CD4-positive, alpha-beta T cell (primary cell): ENCODE data around the gene HSP90AB1. TPM values are rescaled to one million over a fixed set of nuclear protein-coding genes. Genes with fewer than 3 reads are reported as not detected.

Experiments
- ATAC-seq: fragments of 200-7000 bp; cut with Tn5 transposase; one replicate; pipeline ENCODE4 v1.10.0; 2022; ENCODE audit warnings: mild to moderate bottlenecking; ENCODE audit not compliant: poor library complexity
- CTCF ChIA-PET: fragments of 350-600 bp; sonication (Branson Sonifier 250); formaldehyde crosslinking; loops from one replicate; lab custom pipeline; 2021; ENCODE audit warnings: antibody characterized with exemption, inconsistent platforms; lab: Charles Lee
- POLR2A ChIA-PET: fragments of 350-600 bp; sonication (Branson Sonifier 250); formaldehyde crosslinking; loops from one replicate; lab custom pipeline; 2021; ENCODE audit warnings: antibody characterized with exemption, inconsistent platforms; lab: Charles Lee
- DNase-seq, 14 experiments: peaks; one replicate each; pipeline ENCODE4 v3.0.0-alpha.2; 2013 to 2020; ENCODE audit warnings: mixed read lengths in 2 of 14
- H3K27ac ChIP-seq, 2 donors: one replicate each; pipeline versions ENCODE4 v1.5.1 to v1.7.0; 2013; ENCODE audit warnings: low read length in 2 of 2, low read depth in 1 of 2, mild to moderate bottlenecking in 1 of 2
- H3K27me3 ChIP-seq, 2 experiments: 1 replicate in 1 of 2; 2 replicates in 1 of 2; pipeline versions ENCODE4 v1.6.1 to v1.7.0; 2013; ENCODE audit warnings: low read length in 2 of 2, control low read depth in 1 of 2, mild to moderate bottlenecking in 1 of 2, moderate library complexity in 1 of 2; ENCODE audit not compliant: insufficient read depth in 2 of 2, control insufficient read depth in 1 of 2
- H3K36me3 ChIP-seq: one replicate; pipeline ENCODE4 v1.6.1; 2013; ENCODE audit warnings: low read length, control low read depth; ENCODE audit not compliant: insufficient read depth
- H3K4me1 ChIP-seq: one replicate; pipeline ENCODE4 v1.6.1; 2013; ENCODE audit warnings: low read length, control low read depth; ENCODE audit not compliant: insufficient read depth
- H3K4me3 ChIP-seq: one replicate; pipeline ENCODE4 v1.5.1; 2013; ENCODE audit warnings: mild to moderate bottlenecking, low read length, moderate library complexity
- H3K9me3 ChIP-seq, 2 experiments: 1 replicate in 1 of 2; 2 replicates in 1 of 2; pipeline versions ENCODE4 v1.6.1 to v1.7.0; 2013; ENCODE audit warnings: low read length in 2 of 2, mild to moderate bottlenecking in 2 of 2, control low read depth in 1 of 2, moderate library complexity in 1 of 2; ENCODE audit not compliant: control insufficient read depth in 1 of 2, insufficient read depth in 1 of 2
- H3K27ac Mint-ChIP-seq: one replicate; pipeline ENCODE4 v1.8.0; 2020; ENCODE audit warnings: mixed read lengths
- H3K27me3 Mint-ChIP-seq: one replicate; pipeline ENCODE4 v1.8.0; 2021; ENCODE audit warnings: mixed read lengths
- H3K36me3 Mint-ChIP-seq: one replicate; pipeline ENCODE4 v1.8.0; 2021; ENCODE audit warnings: low read depth, mixed read lengths
- H3K4me1 Mint-ChIP-seq: one replicate; pipeline ENCODE4 v1.8.0; 2021; ENCODE audit warnings: low read depth, mixed read lengths
- H3K4me3 Mint-ChIP-seq: one replicate; pipeline ENCODE4 v1.8.0; 2020; ENCODE audit warnings: mild to moderate bottlenecking, mixed read lengths
- H3K9me3 Mint-ChIP-seq: one replicate; pipeline ENCODE4 v1.8.0; 2020; ENCODE audit warnings: mixed read lengths
- intact Hi-C, 2 experiments: fragments of 100-400 bp; cut with DNase I in 1 of 2; cut with micrococcal nuclease in 1 of 2; formaldehyde crosslinking; loops; one replicate each; pipeline versions ENCODE4 v1.15.1 to v1.9.0; 2023 to 2025; cut with DNase I, micrococcal nuclease
- total RNA-seq, 174 experiments: library from RNA in 2 of 174; stranded (reverse) in 2 of 174; gene quantifications; one replicate each; pipeline ENCODE4 v1.2.3 and lab custom pipeline; 2021 to 2026
- TF ChIP-seq, protein P1 (sequence below): fragments of 200-600 bp; IDR thresholded peaks from one replicate; pipeline ENCODE4 v1.8.0; 2022; ENCODE audit warnings: antibody characterized with exemption, mild to moderate bottlenecking

HSP90AB1 gene
- total RNA-seq, 2 experiments from 2014 or later, result 401 to 405 TPM

DNA sequence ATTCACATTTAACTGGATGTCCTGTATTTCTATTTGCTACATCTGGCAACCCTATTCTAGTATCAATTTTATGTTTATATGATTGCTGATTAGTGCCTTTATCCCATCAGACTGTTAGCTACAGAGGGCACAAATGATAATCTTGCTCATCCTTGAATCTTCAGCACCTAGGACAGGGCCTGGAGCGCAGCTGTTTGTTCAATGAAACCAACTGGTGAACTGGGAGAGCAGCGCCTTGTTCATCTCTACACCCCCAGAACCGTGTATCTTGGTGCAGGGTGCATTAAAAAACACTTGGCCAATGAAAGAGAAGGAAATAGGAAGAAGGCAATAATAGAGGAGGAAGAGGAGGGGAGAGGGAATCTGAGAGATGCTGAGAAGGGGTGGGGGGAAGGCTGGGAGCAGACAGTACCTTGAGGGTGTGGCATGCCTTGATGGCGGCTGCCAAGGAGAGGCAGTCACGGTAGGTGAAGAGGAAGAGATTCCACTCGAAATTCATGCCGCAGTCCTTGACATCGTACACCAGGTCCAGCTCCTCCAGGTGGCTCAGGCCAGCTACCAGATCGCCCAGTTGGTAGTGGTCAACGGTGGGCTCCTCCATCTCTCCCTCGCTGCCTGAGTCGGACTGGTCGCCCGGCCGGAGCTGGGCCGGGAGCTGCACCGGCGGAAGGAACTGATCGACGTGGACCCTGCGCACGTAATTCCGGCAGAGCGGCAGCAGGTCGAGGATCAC is 38.8 kb downstream of the HSP90AB1 start:
- Histone ChIP-seq H3K36me3 (no peaks in the 10 kb centered on the region), H3K9me3 (peaks cover 0 to 4% of the 10 kb centered on the region in 2 experiments), H3K27me3 (peaks cover 40 to 41% of the 10 kb centered on the region in 2 experiments), H3K27ac (no peak overlapping the region), H3K4me1 (no peaks in the 10 kb centered on the region), H3K4me3 (no peak overlapping the region)
- peaks cover 71% of the 10 kb centered on the region for H3K27me3 Mint-ChIP-seq
- ATAC-seq (no peak), DNase-seq (no peak)
- H3K9me3 Mint-ChIP-seq, result no peaks in the 10 kb centered on the region
- H3K27ac Mint-ChIP-seq, result no peak overlapping the region
- no peak overlapping the region for H3K4me3 Mint-ChIP-seq
- TF ChIP-seq, protein P1, sequence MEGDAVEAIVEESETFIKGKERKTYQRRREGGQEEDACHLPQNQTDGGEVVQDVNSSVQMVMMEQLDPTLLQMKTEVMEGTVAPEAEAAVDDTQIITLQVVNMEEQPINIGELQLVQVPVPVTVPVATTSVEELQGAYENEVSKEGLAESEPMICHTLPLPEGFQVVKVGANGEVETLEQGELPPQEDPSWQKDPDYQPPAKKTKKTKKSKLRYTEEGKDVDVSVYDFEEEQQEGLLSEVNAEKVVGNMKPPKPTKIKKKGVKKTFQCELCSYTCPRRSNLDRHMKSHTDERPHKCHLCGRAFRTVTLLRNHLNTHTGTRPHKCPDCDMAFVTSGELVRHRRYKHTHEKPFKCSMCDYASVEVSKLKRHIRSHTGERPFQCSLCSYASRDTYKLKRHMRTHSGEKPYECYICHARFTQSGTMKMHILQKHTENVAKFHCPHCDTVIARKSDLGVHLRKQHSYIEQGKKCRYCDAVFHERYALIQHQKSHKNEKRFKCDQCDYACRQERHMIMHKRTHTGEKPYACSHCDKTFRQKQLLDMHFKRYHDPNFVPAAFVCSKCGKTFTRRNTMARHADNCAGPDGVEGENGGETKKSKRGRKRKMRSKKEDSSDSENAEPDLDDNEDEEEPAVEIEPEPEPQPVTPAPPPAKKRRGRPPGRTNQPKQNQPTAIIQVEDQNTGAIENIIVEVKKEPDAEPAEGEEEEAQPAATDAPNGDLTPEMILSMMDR, result no peak
- H3K4me1 Mint-ChIP-seq, result no peaks in the 10 kb centered on the region
- ChIA-PET POLR2A (no interaction called here), CTCF (no interaction called here)
- intact Hi-C loops, result no loop called here
- no peaks in the 10 kb centered on the region for H3K36me3 Mint-ChIP-seq

DNA sequence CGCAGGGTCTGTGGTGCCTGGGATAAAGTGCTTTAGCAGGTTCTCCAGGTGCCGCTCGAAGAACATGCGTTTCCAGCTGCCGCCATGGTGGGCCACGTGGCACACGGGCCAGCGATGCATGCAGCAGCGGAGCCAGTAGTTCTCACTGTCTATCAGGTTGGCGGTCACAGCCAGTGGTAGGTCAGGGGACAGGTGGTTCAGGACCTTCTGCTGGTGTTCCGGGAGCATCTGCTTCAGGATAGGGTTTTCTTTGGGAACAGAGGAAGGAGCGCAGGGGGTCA is 39.3 kb downstream of the HSP90AB1 start:
- H3K9me3 ChIP-seq, result peaks cover 0 to 4% of the 10 kb centered on the region in 2 experiments
- POLR2A ChIA-PET, result no interaction called here
- H3K4me1 Mint-ChIP-seq, result no peaks in the 10 kb centered on the region
- no peaks in the 10 kb centered on the region for H3K4me1 ChIP-seq
- H3K27ac ChIP-seq, result no peak overlapping the region
- no peaks in the 10 kb centered on the region for H3K36me3 Mint-ChIP-seq
- no peaks in the 10 kb centered on the region for H3K36me3 ChIP-seq
- no peak overlapping the region for H3K4me3 Mint-ChIP-seq
- H3K27me3 Mint-ChIP-seq, result peaks cover 74% of the 10 kb centered on the region
- TF ChIP-seq, protein P1, result no peak
- H3K27ac Mint-ChIP-seq, result no peak overlapping the region
- no peak for ATAC-seq
- CTCF ChIA-PET, result no interaction called here
- H3K9me3 Mint-ChIP-seq, result no peaks in the 10 kb centered on the region
- DNase-seq, result no peak
- H3K27me3 ChIP-seq, result peaks cover 44% of the 10 kb centered on the region in 2 experiments
- intact Hi-C loops, result no loop called here
- no peak overlapping the region for H3K4me3 ChIP-seq

DNA sequence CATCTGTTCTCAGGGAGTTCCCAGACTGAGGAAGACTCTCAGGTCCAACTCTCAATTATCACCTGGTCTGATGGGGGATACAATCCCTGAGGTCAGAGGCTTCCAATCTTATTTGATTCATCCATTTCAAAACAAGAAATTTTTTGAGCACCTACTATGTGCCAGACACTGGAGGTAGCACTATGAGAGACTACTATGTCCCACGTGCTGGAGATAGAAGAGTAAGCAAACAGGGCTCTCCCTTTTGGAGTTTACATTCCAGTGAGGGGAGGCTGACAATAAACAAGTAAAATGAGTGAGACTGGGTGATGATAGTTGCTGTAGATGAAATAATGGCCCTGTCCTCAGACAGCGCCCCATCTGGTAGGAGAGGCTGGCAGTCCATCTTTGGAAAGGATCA is 39.8 kb downstream of the HSP90AB1 start:
- H3K27ac ChIP-seq, result no peak overlapping the region
- H3K9me3 Mint-ChIP-seq, result no peaks in the 10 kb centered on the region
- no peak overlapping the region for H3K27ac Mint-ChIP-seq
- ChIA-PET POLR2A (no interaction called here), CTCF (no interaction called here)
- no peaks in the 10 kb centered on the region for H3K4me1 ChIP-seq
- H3K4me3 Mint-ChIP-seq, result no peak overlapping the region
- H3K9me3 ChIP-seq, result peaks cover 0 to 4% of the 10 kb centered on the region in 2 experiments
- H3K36me3 ChIP-seq, result no peaks in the 10 kb centered on the region
- H3K4me3 ChIP-seq, result no peak overlapping the region
- no peaks in the 10 kb centered on the region for H3K4me1 Mint-ChIP-seq
- ATAC-seq (no peak), DNase-seq (no peak)
- H3K27me3 ChIP-seq, result peaks cover 48 to 49% of the 10 kb centered on the region in 2 experiments
- TF ChIP-seq, protein P1, result no peak
- intact Hi-C loops, result no loop called here
- H3K36me3 Mint-ChIP-seq, result no peaks in the 10 kb centered on the region
- peaks cover 79% of the 10 kb centered on the region for H3K27me3 Mint-ChIP-seq
